Right hindlimb (tissue), 1 donor: ENCODE measurements around the gene SPTLC2.
"Not testable (repeated sequence)": the region's sequence is repeated elsewhere in the genome, so short reads cannot be mapped to it uniquely, and the experiment has no call there.

ENCODE experiments used
- DNase-seq: peaks from one replicate; pipeline ENCODE4 v3.0.0-alpha.2; 2018

Gene SPTLC2

DNA sequence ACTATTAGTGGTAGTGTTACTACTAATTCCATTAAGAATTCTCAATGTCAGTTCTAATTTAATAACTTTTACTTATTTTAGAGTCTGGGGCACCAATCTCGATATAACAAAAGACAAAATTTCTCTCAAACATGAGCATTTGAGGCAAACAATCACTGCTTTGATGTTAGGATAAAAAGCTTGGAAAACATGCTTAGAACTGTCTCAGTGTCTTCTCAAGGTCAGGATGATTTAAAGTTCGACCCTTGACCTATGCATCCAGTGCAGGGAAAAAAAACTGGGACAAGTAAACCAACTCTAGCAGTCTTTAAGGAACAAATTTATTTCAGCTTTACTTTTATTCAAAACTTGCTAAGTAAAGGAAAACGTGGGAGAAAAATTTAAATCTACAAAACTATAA lies 31.1 kb downstream of the SPTLC2 start:
- no peak for DNase-seq

DNA sequence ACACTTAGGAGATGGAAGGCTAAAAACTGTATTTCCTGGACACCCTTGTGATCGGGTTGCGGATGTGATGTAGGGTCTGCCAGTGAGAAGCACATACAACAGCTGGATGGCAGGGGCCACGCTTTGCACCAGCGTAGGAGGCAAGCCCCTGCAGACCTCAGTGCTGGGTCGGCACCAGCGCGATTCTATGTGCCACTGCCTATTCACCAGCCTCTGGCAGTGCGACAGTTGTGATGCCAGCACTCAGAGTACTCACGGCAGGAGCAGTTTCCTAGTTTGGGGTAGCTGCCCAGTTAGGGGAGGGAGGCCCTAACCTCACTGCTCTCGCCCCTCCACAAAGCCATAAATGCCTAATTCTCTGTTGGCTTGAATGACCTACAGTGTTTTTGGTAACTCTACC lies 31.6 kb downstream of the SPTLC2 start:
- no peak for DNase-seq

DNA sequence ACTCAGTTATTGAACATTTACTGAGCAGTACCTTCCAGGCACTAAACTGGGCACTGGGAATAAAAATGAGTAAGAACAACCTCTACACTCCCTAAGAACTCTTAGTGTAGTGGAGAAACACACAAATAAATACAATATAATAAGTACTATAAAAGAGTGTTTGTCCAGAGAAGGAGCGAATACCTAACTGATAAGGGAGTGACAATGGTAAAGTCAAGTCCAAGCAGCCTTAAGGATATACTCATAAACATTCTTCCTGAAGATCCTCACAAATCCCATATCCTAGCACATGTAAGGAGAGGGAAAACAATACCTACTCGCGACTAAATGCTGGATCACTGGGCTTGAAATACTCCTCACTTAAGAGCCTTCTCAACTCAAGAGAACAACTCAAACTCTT lies 32.8 kb downstream of the SPTLC2 start:
- DNase-seq, result no peak

DNA sequence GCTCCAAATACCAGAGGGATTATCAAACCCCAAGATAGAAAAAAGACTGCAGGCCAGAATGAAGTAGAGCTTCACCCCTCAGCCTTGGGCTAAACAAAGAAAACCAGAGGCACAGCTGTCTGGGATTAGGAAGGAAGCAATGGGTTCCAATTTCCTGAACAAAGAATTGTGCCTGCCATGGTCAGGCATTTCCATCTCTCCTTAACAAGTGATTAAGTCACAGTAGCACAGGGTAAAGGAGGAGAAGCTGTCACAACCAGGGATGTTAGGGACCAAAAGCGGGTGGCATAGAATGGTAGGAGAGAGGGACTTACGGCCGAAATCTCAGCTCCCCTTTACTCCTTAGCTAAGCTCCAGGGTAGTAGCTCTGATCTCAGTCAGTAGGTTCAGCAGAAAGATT lies 33.9 kb downstream of the SPTLC2 start:
- peak; percentile 28 for DNase-seq

DNA sequence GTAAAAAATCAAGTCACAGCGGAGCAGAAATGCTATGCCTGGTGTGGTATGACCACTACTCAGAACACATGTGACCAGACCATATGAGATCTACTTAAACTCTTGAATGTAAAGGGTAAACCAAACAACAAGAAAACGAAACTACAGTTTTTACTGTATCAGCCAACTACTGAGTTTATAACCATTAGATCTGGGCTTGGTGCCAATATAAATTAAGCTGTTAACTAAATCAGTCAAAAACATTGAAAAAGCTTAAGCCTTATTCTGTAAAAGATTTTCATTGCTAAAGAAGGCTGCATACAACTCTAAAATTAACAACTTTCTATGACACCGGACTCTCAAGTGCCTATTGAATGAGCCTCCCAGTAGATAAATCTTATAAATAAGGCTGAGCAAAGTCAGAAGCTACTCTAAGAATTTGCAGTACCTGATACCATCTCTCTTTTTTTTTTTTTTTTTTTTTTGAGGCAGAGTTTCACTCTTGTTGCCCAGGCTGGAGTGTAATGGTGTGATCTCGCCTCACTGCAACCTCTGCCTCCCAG lies 35.4 kb downstream of the SPTLC2 start:
- no peak for DNase-seq

DNA sequence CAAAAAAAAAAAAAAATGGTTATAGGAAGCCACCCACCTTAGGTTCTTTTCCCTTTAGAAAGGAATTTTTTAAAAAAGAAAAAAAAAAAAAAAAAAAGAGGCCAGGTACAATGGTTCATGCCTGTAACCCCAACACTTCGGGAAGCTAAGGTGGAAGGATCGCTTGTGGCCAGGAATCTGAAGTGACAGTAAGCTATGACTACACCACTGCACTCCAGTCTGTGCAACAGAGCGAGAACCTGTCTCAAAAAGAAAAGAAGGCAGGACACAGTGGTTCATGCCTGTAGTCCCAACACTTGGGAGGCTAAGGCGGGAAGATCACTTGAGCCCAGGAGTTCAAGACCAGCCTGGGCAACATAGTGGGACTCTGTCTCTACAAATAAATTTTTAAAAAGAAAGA lies 36.0 kb downstream of the SPTLC2 start:
- no peak for DNase-seq

DNA sequence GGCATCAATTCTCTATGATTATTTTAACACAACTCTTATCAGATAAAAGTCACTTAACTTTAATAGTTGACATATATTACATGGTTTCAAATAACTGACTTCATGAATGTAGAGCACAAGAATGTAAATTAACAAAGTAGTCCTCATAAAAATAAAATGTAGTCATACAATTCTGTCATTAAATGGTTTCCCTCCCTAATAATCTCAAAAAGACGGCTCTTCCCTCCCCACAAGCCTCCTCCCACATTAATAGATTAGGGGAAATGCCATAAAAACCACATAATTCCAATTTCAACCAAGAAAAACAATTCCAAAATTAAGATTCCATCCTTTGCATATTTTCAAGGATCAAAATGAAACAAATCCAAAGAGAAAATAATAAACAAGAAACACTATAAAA lies 36.7 kb downstream of the SPTLC2 start:
- no peak for DNase-seq

DNA sequence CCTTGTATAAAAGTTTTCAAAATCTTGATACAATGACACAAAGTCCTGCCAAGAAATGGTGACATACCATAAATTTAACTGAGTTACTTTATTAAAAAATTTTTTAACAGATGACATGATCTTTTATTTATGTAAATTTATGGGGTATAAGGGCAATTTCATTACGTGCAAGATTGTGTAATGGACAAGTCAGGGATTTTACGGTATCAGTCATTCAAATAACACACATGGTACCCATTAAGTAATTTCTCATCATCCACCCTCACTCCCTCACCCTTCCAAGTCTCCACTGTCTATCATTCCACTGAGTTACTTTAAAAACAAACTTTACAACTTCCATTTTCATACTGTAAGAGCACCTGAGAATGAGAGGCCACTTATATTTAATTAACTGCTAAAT lies 37.4 kb downstream of the SPTLC2 start:
- no peak for DNase-seq

DNA sequence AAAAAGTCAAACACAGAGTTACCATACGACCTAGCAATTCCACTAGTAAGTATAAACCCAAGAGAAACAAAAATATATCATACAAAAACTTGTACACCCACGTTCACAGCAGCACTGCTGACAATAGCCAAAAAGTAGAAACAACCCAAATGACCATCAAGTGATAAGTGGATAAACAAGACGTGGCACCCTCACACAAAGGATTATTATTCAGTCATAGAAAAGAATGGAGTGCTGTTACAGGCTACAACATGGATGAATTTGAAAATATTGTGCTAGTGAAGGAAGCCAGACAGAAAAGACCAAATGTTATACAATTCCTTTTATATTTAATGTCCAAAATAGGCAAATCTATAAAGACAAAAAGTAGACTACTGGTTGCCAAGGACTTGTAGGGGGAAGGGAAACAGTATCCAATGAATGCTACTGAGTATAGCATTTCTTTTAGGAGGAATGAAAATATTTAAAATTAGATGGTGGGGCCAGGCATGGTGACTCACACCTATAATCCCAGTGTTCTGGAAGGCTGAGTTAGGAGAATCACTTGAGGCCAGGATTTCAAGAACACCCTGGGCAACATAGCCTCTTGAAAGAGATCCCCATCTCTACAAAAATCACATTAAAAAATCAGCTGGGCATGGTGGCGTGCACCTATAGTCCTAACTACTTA lies 41.9 kb downstream of the SPTLC2 start:
- DNase-seq, result no peak

DNA sequence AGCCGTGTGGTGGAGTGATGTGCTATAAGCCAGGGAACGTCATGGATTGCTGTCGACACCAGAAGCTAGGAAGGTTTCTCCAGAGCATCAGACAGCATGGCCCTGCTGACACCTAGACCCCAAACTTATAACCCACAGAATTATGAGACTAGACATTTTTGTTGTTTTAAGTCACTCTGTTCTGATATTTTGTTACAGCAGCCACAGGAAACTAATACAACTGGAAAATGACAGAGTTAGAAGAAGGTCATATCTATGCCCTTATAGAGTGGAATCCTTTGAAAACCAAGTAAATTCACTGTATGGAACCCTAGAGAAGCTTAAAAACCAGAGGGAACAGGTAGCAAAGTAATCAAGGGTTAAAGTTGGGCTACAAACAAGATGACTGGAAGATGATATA lies 42.5 kb downstream of the SPTLC2 start:
- no peak for DNase-seq

DNA sequence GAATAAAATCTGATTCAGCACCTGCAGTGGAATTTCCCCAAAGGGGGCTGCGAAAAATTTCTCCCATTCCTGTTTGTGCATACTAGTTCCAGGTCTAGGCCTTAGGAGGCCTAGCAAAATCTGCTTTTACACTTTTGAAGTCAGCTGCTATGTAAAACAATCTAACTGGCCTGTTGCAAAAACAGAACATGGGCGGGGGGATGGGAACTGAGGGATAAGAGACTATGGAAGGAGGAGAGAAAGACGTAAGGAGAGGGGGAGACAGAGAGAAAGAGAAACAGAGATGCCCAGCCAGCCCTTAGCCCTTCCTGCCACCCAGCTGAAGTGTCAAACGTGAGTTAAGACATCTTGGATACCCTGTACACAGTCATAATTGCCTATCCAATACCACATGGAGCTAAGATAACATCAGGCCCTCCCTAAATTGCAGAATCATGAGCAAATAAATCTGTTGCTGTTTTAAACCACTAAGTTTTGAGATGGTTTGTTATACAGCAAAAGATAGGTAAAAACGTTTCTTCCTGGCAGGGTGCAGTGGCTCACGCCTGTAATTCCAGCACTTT lies 45.6 kb downstream of the SPTLC2 start:
- no peak for DNase-seq

DNA sequence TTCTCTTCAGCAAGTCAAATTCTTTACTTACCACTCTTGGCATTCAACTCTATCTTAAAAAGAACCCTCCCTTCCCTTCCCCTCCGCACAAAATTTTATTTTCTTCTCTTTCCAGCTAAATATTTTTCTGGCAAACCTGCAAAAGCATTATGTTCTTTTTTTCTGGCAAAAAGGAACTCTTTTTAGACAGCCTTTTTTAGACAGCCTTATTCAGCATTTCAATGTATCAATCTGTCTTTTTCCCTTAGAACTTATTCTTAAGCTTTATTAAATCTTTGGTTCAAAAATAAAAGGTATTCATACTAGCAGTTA lies 50.5 kb downstream of the SPTLC2 start:
- DNase-seq, result no peak

DNA sequence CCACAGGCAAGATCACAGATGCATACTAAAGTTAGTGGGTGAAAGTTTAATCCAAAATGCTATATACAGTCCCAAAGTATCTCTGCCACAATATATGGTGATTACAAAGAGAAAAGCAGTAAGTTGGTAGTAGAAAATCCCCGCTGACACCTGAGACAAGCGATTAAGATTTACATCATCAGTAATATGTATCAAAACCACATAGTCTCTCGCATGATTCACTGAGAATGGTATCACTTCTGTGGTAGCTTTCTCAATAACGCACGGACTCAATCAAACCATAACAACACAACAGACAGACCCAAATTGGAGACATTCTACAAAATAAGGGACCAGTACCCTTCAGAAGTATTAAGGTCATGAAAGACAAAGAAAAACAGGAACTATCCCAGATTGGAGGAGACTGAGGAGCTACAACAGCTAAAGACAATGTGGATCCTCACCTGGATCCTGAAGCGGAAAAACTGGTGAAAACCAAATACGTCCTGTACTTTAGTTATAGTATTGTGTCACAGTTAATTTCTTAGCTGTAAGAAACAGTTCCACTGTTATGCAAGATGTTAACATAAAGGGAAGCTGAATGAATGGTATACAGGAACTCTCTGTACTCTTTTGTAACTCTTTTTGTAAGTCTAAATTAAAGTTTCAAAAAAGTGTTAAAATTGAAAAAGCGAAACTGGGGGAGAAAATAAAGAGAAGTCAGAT lies 51.0 kb downstream of the SPTLC2 start:
- no peak for DNase-seq

DNA sequence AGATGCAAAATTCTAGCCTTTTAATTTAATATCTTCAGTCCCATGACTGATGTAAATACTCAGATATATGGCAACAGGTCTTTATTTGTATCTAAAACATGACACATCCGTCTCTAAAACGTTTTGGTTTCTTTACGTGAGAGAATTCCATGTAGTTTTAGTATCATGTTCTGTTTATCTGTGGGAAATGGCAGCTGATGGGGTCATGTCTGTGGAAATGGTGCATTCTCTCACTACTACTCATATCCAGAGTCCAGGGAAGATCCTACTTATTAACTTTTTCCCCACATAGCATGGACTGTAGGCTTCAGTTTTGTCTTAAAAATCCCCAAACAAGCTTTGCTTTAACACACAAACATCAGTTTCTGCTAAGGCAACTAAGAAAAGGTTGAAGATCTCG lies 53.8 kb downstream of the SPTLC2 start:
- no peak for DNase-seq

DNA sequence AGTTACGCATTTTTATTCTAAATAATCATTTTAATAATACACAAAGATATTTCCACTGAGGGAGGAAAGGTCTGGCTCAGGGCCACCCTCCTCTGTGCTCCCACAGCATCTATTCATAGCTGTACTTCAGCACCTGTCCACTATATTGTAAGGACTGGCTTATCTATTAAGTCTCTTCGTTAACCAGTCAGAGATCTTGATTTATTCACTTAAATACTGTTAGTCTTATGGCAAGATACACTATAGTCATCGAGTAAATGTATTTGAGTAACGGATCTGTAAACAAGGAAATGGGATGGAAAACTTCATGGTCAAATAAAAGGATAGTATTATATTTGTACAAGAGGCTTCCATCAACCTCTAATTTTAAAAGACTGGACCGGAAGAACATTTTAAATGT lies 54.6 kb downstream of the SPTLC2 start:
- no peak for DNase-seq

DNA sequence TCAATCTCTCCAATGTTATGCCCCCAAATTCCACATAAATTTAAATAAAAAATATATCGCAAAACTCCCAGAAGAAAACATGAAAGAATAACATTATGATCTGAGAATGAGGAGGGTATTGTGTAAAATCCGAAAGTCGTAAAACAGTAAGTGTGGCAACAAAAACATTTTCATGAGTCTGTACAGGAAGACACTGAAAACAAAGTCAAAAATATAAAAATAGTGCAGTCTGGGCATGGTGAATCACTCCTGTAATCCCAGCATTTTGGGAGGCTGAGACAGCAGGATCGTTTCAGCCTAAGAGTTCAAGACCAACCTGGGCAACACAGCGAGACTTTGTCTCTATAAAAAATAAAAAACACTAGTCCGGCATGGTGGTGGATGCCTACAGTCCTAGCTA lies 57.1 kb downstream of the SPTLC2 start:
- no peak for DNase-seq

DNA sequence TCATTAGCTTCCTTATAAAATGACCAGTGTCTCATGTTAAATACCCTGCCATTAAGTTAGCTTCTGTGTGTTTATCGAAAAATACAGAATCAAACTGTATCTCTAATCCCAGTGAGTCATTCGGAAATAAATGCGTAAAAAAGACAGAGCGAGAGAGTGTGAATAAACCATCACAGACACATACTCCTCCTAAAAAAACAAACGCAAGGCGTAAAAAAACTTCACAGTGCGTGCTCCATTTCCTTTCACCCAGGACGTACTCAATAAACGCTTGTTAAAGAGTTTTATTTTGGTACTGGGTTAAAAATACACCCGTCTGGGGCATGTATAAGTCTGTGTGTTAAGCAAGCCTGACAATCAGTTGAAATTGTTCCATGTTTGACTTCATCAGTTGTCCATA lies 59.0 kb downstream of the SPTLC2 start:
- DNase-seq, result no peak

DNA sequence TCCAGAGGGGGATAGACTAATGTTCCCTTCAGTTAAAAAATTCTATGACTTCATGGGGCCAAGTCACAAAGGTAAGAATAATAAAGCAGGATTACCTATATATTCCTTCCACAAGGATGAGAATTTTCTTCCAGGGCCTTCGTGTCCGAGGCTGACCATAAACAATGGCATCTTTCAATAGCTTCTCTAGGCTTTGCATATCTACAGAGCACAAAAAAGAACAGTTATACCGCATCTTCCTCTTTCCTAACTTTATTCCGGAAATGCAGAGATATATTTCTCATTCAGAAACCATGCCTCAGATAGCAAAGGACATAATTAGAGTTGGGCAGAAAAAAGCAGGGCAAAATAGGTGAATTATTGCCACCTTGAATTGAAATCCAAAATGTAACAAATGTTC lies 59.5 kb downstream of the SPTLC2 start:
- DNase-seq, result no peak

DNA sequence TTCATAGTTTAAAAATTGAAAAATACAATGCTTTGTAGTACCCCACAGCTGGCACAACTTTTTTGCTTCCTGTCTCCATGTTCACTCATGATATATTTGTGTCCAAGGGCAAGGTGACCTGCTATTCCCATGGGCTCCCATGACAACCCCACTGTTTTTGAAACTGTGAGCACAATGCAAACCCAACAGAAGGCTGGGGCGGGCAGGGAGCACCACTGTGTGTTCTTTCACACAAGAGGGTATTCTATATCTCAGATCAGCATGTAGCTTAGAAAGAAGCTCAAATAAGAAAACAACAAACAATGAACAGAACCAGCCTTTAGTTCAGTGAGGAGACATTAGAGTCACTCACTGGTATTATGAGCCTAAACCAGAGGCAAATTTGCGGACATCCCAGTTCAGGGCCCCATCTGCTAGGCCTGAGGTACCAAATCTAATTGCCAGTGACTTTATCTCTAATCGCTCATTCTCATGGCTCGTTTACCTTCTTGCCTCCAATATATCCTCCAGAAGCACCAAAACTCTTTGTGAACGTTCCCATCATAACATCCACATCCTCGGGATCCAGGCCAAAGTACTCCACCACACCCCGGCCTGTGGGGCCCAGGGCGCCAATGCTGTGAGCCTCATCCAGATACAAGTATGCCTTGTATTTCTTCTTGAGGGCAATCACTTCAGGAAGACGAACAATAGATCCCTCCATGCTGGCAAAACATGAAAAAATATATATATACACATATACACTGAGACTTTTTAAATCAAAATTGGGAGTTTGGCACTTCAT lies 61.4 kb downstream of the SPTLC2 start:
- DNase-seq, result no peak

DNA sequence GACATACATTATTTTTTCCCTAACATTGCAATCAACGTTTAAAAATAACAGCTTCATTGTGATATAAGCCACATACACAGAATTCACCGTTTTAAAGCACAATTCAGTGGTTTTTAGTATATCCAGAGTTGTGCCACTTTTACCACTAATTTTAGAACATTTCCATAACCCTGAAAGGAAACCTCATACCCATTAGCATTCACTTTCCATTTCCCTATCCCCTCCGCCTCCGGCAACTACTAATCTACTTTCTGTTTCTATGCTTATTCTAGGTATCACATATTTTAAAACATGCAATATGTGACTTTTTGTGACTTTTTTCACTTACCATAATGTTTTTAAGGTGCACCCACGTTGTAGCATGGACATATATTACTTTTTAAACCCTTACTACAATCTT lies 62.2 kb downstream of the SPTLC2 start:
- DNase-seq, result no peak

DNA sequence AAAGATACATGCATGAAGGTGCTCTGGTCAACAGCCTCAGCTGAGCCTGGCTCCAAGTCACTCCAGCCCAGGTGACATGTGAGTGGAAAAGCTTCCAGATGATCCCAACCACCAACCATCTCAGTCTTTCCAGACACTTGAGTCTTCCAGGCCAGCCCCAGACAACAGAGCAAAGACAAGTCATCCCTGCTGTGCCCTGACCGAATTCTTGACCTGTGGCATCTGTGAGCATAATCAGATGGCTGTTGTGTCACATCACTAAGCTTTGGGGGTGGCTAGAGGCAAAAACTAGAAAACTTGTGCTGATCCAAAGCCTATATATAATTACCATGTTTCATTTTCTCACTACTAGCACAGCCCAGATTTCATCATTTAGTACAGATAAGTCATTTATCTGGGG lies 67.0 kb downstream of the SPTLC2 start:
- no peak for DNase-seq

DNA sequence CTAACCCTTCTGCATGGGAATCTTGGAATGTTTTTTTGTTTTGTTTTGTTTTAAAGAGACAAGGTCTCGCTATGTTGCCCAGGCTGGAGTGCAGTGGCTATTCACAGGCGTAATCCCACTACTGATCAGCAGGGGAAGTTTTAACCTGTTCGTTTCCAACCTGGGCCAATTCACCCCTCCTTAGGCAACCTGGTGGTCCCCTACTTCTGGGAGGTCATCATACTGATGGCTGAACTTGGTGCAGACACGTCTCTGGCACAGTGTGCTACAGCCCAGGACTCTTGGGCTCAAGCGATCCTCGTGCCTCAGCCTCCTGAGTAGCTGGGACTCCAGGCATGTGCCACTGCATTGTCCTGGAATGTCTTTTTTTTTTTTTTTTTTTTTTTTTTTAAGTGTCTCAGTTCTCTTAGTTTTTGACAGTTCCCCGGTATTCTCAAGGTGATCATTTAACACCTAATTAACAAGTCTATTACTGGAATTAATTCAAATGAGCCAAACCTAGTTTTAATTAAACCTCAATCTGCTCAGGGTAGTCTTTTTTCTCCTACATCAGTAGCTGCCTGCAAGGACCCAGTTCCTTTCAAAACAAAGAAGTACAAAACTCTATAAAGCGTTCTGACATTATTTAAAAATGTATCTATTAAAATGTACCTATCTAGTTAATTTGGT lies 68.8 kb downstream of the SPTLC2 start:
- no peak for DNase-seq

DNA sequence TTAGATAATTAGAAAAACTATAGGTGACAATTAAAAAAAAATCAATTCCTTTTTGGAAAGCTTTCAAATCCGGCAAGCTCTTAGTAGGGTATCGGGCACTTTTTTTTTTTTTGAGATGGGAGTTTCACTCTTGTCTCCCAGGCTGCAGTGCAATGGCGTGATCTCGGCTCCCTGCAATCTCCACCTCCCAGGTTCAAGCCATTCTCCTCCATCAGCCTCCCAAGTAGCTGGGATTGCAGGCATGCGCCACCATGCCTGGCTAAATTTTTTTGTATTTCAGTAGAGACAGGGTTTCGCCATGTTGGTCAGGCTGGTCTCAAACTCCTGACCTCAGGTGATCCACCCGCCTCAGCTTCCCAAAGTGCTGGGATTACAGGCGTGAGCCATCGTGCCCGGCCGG lies 71.3 kb downstream of the SPTLC2 start:
- not testable (repeated sequence) for DNase-seq
